ENCODE measurements around the gene PDIA5. TPM values are rescaled to one million over a fixed set of nuclear protein-coding genes. Genes with fewer than 3 reads are reported as not detected.

PDIA5 gene
- total and polyA plus RNA-seq, 4 donors, result 36.8 to 94.6 (median 63.3) TPM

- TF ChIP-seq REST (IDR thresholded peaks at IDR 0.05) (no peak), FOXA2 (IDR thresholded peaks at IDR 0.05) (no peak), SP1 (IDR thresholded peaks at IDR 0.05) (no peak)
Observed at GRCh38 chr3:123180791-123181190, 114.0 kb downstream of the PDIA5 start (continued).

- Histone ChIP-seq H3K4me1 (ENCODE audit: control insufficient read depth in 4 of 4, insufficient read depth in 4 of 4, low read length in 3 of 4) (no peaks in the 10 kb centered on the region), H3K27ac (ENCODE audit: low read depth in 1 of 2, low read length in 2 of 2) (no peak overlapping the region), H3K27me3 (ENCODE audit: control insufficient read depth in 4 of 4, insufficient read depth in 4 of 4, low read length in 3 of 4) (no peaks in the 10 kb centered on the region), H3K9ac (ENCODE audit: low read depth in 1 of 2, low read length in 2 of 2) (no peak overlapping the region), H3K9me3 (ENCODE audit: control insufficient read depth in 4 of 4, low read length in 3 of 4) (no peaks in the 10 kb centered on the region), H3K36me3 (ENCODE audit: control insufficient read depth in 4 of 4, insufficient read depth in 3 of 4, low read depth in 1 of 4, low read length in 3 of 4) (no peaks in the 10 kb centered on the region), H3K4me3 (ENCODE audit: low read depth in 1 of 3, low read length in 3 of 3) (no peak overlapping the region)
- 86% methylated on average over 2 of the region's 2 CpGs for WGBS
- no peak for DNase-seq (ENCODE audit: low spot score)
- no peak for TF ChIP-seq FOXA1 (IDR thresholded peaks at IDR 0.05)
Observed at GRCh38 chr3:123186695-123187094, 119.9 kb downstream of the PDIA5 start.

GRCh38 chr3:123188058-123188457, 121.2 kb downstream of the PDIA5 start:
- Histone ChIP-seq H3K27me3 (ENCODE audit: control insufficient read depth in 4 of 4, insufficient read depth in 4 of 4, low read length in 3 of 4) (no peaks in the 10 kb centered on the region), H3K4me3 (ENCODE audit: low read depth in 1 of 3, low read length in 3 of 3) (no peak overlapping the region), H3K27ac (ENCODE audit: low read depth in 1 of 2, low read length in 2 of 2) (no peak overlapping the region), H3K36me3 (ENCODE audit: control insufficient read depth in 4 of 4, insufficient read depth in 3 of 4, low read depth in 1 of 4, low read length in 3 of 4) (no peaks in the 10 kb centered on the region), H3K9me3 (ENCODE audit: control insufficient read depth in 4 of 4, low read length in 3 of 4) (no peaks in the 10 kb centered on the region), H3K9ac (ENCODE audit: low read depth in 1 of 2, low read length in 2 of 2) (no peak overlapping the region), H3K4me1 (ENCODE audit: control insufficient read depth in 4 of 4, insufficient read depth in 4 of 4, low read length in 3 of 4) (peaks cover 0 to 8% (median 5%) of the 10 kb centered on the region in 4 donors)
- 87% methylated on average over 6 of the region's 6 CpGs for WGBS
- TF ChIP-seq TAF1 (conservative IDR thresholded peaks at IDR 0.05), result no peak
- TF ChIP-seq JUND (IDR thresholded peaks at IDR 0.05), result no peak
- no peak for TF ChIP-seq REST (IDR thresholded peaks at IDR 0.05)
- TF ChIP-seq NR2F2 (IDR thresholded peaks at IDR 0.05), result no peak
- no peak for TF ChIP-seq RAD21 (IDR thresholded peaks at IDR 0.05)
- no peak for TF ChIP-seq GABPA (IDR thresholded peaks at IDR 0.05 in 1 of 2, conservative IDR thresholded peaks at IDR 0.05 in 1 of 2)
- TF ChIP-seq CTCF (IDR thresholded peaks at IDR 0.05; ENCODE audit: low read depth, low read length, missing input control), result no peak
- TF ChIP-seq ATF3 (IDR thresholded peaks at IDR 0.05), result no peak
- TF ChIP-seq ZBTB33 (IDR thresholded peaks at IDR 0.05), result no peak
- no peak for TF ChIP-seq FOXA2 (IDR thresholded peaks at IDR 0.05)
- TF ChIP-seq MAX (IDR thresholded peaks at IDR 0.05), result no peak
- TF ChIP-seq SP1 (IDR thresholded peaks at IDR 0.05), result no peak
- TF ChIP-seq FOXA1 (IDR thresholded peaks at IDR 0.05), result no peak
- DNase-seq (ENCODE audit: low spot score), result no peak
